Ovary (tissue), 9 donors: Measurements from ENCODE around the gene SH3PXD2A. TPM values are rescaled to one million over a fixed set of nuclear protein-coding genes. Genes with fewer than 3 reads are reported as not detected.
"Not testable (repeated sequence)": the region's sequence is repeated elsewhere in the genome, so short reads cannot be mapped to it uniquely, and the experiment has no call there.

ENCODE experiments used
- DNase-seq, 5 donors: peaks; one replicate each; pipeline ENCODE4 v3.0.0-alpha.2; 2019 to 2020
- H3K27ac ChIP-seq, 2 donors: fragments of 200-600 bp; one replicate each; pipeline versions ENCODE4 v1.5.1 to v1.8.0; 2019 to 2022
- H3K27me3 ChIP-seq: fragments of 200-600 bp; one replicate; pipeline ENCODE4 v1.8.0; 2022
- H3K36me3 ChIP-seq: fragments of 200-600 bp; sonication (generic); one replicate; pipeline ENCODE4 v1.5.1; 2019
- H3K4me1 ChIP-seq: one replicate; pipeline ENCODE4 v1.8.1; 2013; ENCODE audit warnings: mild to moderate bottlenecking, moderate library complexity; ENCODE audit not compliant: insufficient read depth
- H3K4me3 ChIP-seq: fragments of 200-600 bp; sonication (generic); one replicate; pipeline ENCODE4 v1.5.1; 2017
- H3K9me3 ChIP-seq, 2 donors: fragments of 200-600 bp in 1 of 2; sonication (generic) in 1 of 2; one replicate each; pipeline versions ENCODE4 v1.5.1 to v1.8.1; 2013 to 2019; ENCODE audit warnings: mild to moderate bottlenecking in 1 of 2, moderate library complexity in 1 of 2
- EP300 ChIP-seq: sonication (generic); formaldehyde crosslinking; IDR thresholded peaks from one replicate; pipeline ENCODE4 v1.6.1; 2017; ENCODE audit warnings: antibody characterized with exemption
- POLR2A ChIP-seq: fragments of 450-650 bp; IDR thresholded peaks from one replicate; pipeline ENCODE4 v1.6.1; 2017; ENCODE audit warnings: antibody characterized with exemption, mild to moderate bottlenecking, moderate library complexity
- WGBS, 3 donors: extraction: QIAGEN DNeasy Blood & Tissue Kit in 1 of 3; methylation state at CpG; one replicate each; pipeline versions ENCODE4 v1.1.5 to v1.1.7; 2013 to 2017; 5-methylcytosine and 5-hydroxymethylcytosine counted together
- intact Hi-C, 4 donors: fragments of 100-400 bp; cut with DNase I; formaldehyde crosslinking; loops; one replicate each; pipeline versions ENCODE4 v1.11.0 to v1.15.1; 2022 to 2023
- polyA plus RNA-seq, 2 donors: library from polyadenylated mRNA; stranded (reverse); fragments of 200-250 nt in 1 of 2; fragments of 350-450 nt in 1 of 2; fragmentation: Illumina TruSeq in 1 of 2; extraction: RNeasy Lipid Tissue Mini Kit (QIAGEN cat#74804) in 1 of 2; gene quantifications; one replicate each; pipeline ENCODE4 v1.2.3, GENCODE V29; 2013 to 2014
- total RNA-seq, 7 donors: library from RNA; depleted of rRNA in 2 of 7; stranded (reverse); fragments of >200 nt in 2 of 7; fragmentation: NEBNext Ultra II Directional in 3 of 7; extraction: Animal tissue kit (Norgen Biotek cat#: 25700) in 3 of 7; gene quantifications; one replicate each; pipeline versions ENCODE4 v1.1.0 to v1.2.4, GENCODE V29; 2016 to 2023
- TF ChIP-seq, protein P1 (sequence below), 3 donors: fragments of 450-650 bp in 2 of 3; fragments of 200-600 bp in 1 of 3; IDR thresholded peaks; one replicate each; pipeline versions ENCODE4 v1.5.1 to v1.8.0; 2016 to 2022; ENCODE audit warnings: antibody characterized with exemption in 3 of 3, mild to moderate bottlenecking in 1 of 3
- donor health status: DM: no; HTN: no; CAD: no; lungs with moderate emphysema.
- donor health status: DM: no; HTN: no; CAD: no.
- donor health status: Bipolar disorder and iron deficiency.
- donor health status: DM: yes; HTN: yes; CAD: no.
- donor health status: DM: no; HTN: no; CAD: no.
- donor health status: DM: yes; HTN: yes; CAD: no.

The SH3PXD2A gene
- total and polyA plus RNA-seq, 9 donors, result 15.3 to 82.9 (median 52.2) TPM

DNA sequence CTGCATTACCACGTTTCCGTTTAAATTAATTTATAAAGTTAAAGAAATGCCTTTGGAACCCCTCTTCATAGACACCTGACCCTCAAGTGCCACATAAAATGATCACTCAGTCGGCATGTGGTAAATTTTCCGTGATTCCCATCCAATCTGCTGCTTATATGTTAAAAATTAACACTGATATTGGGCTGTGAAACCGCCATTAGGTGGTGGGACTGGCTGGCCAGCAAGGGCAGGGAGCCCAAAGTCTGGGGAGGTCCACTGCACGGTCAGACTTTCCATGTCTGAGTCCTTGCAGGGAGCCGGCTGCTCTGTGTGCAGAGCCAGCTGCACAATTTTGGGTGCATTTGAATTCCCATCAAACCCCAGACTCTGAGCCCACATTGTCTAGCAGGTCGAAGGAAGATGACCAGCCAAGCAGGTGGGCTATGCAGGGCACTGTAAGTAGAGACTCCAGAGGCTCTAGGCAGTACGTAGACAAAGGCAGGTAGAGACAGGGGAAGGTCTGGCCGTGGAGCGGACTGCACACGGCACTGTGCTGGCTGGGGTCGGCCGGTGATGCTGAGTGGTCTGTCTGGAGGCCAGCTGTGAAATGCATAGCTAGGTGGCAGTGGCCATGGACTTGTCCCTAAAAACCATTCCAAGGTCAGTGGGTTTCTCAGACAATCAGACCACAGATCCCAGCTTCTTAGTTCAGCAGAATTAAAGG, 122.9 kb downstream of the SH3PXD2A start:
- no peaks in the 10 kb centered on the region for H3K9me3 ChIP-seq
- intact Hi-C loops, result no loop called here
- H3K4me1 ChIP-seq, result no peaks in the 10 kb centered on the region
- TF ChIP-seq POLR2A (no peak), EP300 (no peak)
- TF ChIP-seq, protein P1, sequence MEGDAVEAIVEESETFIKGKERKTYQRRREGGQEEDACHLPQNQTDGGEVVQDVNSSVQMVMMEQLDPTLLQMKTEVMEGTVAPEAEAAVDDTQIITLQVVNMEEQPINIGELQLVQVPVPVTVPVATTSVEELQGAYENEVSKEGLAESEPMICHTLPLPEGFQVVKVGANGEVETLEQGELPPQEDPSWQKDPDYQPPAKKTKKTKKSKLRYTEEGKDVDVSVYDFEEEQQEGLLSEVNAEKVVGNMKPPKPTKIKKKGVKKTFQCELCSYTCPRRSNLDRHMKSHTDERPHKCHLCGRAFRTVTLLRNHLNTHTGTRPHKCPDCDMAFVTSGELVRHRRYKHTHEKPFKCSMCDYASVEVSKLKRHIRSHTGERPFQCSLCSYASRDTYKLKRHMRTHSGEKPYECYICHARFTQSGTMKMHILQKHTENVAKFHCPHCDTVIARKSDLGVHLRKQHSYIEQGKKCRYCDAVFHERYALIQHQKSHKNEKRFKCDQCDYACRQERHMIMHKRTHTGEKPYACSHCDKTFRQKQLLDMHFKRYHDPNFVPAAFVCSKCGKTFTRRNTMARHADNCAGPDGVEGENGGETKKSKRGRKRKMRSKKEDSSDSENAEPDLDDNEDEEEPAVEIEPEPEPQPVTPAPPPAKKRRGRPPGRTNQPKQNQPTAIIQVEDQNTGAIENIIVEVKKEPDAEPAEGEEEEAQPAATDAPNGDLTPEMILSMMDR (IDR thresholded peaks at IDR 0.05), result no peak
- 87 to 92% (median 89%) methylated on average over 14 of the region's 14 CpGs for WGBS, 3 donors
- no peak for DNase-seq
- H3K27me3 ChIP-seq, result no peaks in the 10 kb centered on the region
- no peak overlapping the region for H3K27ac ChIP-seq
- no peak overlapping the region for H3K4me3 ChIP-seq
- no peaks in the 10 kb centered on the region for H3K36me3 ChIP-seq

DNA sequence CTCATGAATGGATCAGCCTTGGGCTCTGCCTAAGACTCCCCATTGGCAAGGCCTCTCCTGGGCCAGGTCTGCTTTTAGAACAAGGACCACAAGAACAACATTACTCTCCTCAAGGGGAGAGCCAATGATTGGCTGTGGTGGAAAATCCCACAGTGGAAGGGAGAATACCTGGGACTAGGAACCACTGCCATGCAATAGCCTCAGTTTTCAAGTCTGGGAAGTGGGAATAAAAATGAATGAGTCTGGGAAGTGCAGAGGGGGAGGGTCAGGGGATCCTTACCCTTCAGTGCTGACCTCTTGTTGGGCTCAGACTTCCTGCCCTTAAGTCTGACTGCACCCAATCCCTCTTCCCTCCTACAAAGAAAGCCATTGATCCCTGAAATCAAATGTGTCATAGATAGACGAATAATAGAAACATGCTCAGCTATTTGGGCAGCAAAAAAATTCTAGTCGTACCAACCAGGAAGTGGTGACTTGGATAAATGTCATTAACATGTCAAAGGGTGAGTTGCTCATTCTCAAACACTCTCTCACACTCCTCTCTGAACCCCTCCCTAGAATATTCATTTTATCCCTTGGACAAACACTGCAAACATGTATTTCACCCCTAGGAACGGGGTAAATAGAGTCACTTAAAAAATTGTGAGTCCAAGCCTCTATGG, 123.6 kb downstream of the SH3PXD2A start:
- 84 to 89% (median 85%) methylated on average over 3 of the region's 3 CpGs for whole genome bisulfite sequencing, 3 donors

DNA sequence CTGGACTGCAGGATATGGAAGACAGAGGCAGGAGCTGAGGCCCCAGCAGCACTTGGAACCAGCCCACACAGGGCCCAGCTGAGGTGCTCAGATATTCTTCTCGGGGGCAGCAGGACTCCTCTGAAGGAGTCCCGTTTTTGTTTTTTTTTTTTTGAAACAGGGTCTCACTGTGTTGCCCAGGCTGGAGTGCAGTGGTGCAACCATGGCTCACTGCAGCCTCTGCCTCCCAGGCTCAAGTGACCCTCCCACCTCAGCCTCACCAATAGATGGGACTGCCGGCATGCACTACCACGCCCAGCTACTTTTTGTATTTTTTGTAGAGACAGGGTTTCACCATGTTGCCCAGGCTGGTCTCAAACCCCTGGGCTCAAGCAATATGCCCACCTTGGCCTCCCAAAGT, 124.3 kb downstream of the SH3PXD2A start:
- H3K27ac ChIP-seq, H3K9me3 ChIP-seq, H3K36me3 ChIP-seq, H3K27me3 ChIP-seq, intact Hi-C loops, DNase-seq, H3K4me3 ChIP-seq, H3K4me1 ChIP-seq: not testable (repeated sequence)
- 84 to 93% (median 89%) methylated on average over 4 of the region's 4 CpGs for WGBS, 3 donors

More for the DNA sequence above, 123.6 kb downstream of the SH3PXD2A start:
- H3K4me1 ChIP-seq, result no peaks in the 10 kb centered on the region
- no peaks in the 10 kb centered on the region for H3K36me3 ChIP-seq
- no peaks in the 10 kb centered on the region for H3K9me3 ChIP-seq
- DNase-seq, result no peak
- H3K27ac ChIP-seq, result no peak overlapping the region
- no peak overlapping the region for H3K4me3 ChIP-seq
- TF ChIP-seq POLR2A (no peak), EP300 (no peak)
- TF ChIP-seq, protein P1 (IDR thresholded peaks at IDR 0.05), result no peak
- intact Hi-C loops, result no loop called here
- H3K27me3 ChIP-seq, result no peaks in the 10 kb centered on the region

DNA sequence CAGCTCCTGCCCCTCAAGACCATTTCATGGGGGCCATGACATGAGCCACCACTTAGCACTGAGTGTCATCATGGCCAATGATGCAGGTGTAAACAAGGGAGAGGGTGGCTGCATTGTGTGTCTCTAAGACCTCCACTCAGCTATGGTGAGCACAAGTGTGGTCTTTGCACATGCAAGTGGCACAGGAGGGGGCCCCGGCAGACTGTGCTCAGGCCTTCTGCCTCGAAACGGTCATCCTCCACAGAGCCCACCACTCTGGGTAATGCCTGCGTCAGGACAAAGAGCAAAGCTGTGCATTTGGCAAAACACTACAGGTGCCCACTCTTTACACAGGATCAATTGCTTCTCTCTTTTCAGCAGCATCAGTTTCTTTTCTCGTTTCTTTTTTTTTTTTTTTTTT, 125.5 kb downstream of the SH3PXD2A start:
- Histone ChIP-seq H3K27me3 (no peaks in the 10 kb centered on the region), H3K27ac (no peak overlapping the region), H3K4me1 (no peaks in the 10 kb centered on the region), H3K4me3 (no peak overlapping the region), H3K9me3 (no peaks in the 10 kb centered on the region), H3K36me3 (no peaks in the 10 kb centered on the region)
- no peak for TF ChIP-seq EP300
- TF ChIP-seq, protein P1 (IDR thresholded peaks at IDR 0.05), result no peak
- no peak for TF ChIP-seq POLR2A
- intact Hi-C loops, result no loop called here
- 81 to 88% (median 84%) methylated on average over 5 of the region's 5 CpGs for WGBS, 3 donors
- no peak for DNase-seq
